Uterus (tissue), 2 donors: ENCODE measurements around the gene FARS2.

Source experiments
- POLR2A ChIP-seq, 2 donors: fragments of 450-650 bp; IDR thresholded peaks; one replicate each; pipeline ENCODE4 v1.6.1; 2016; ENCODE audit warnings: antibody characterized with exemption in 2 of 2, mild to moderate bottlenecking in 1 of 2, moderate library complexity in 1 of 2
- TF ChIP-seq, protein P1 (sequence below), 4 experiments: fragments of 200-600 bp in 2 of 4; fragments of 450-650 bp in 2 of 4; sonication (generic) in 2 of 4; IDR thresholded peaks; one replicate each; pipeline ENCODE4 v1.5.1; 2016 to 2019; ENCODE audit warnings: antibody characterized with exemption in 4 of 4, mild to moderate bottlenecking in 2 of 4, moderate library complexity in 1 of 4

- TF ChIP-seq, protein P1, sequence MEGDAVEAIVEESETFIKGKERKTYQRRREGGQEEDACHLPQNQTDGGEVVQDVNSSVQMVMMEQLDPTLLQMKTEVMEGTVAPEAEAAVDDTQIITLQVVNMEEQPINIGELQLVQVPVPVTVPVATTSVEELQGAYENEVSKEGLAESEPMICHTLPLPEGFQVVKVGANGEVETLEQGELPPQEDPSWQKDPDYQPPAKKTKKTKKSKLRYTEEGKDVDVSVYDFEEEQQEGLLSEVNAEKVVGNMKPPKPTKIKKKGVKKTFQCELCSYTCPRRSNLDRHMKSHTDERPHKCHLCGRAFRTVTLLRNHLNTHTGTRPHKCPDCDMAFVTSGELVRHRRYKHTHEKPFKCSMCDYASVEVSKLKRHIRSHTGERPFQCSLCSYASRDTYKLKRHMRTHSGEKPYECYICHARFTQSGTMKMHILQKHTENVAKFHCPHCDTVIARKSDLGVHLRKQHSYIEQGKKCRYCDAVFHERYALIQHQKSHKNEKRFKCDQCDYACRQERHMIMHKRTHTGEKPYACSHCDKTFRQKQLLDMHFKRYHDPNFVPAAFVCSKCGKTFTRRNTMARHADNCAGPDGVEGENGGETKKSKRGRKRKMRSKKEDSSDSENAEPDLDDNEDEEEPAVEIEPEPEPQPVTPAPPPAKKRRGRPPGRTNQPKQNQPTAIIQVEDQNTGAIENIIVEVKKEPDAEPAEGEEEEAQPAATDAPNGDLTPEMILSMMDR (IDR thresholded peaks at IDR 0.05): no peak
- no peak for TF ChIP-seq POLR2A (IDR thresholded peaks at IDR 0.05)
These were observed 522.3 kb downstream of the FARS2 start for GRCh38 chr6:5783584-5784089.
